HG03039 (cell line): Measurements from ENCODE around the gene XPO1.
"Not testable (repeated sequence)": the region's sequence is repeated elsewhere in the genome, so short reads cannot be mapped to it uniquely, and the experiment has no call there.

Source experiments
- ATAC-seq: cut with Tn5 transposase; IDR thresholded peaks from one replicate; pipeline ENCODE4 v1.9.1; 2021; ENCODE audit warnings: mild to moderate bottlenecking, moderate library complexity; ENCODE audit not compliant: unreplicated experiment

Gene XPO1, protein sequence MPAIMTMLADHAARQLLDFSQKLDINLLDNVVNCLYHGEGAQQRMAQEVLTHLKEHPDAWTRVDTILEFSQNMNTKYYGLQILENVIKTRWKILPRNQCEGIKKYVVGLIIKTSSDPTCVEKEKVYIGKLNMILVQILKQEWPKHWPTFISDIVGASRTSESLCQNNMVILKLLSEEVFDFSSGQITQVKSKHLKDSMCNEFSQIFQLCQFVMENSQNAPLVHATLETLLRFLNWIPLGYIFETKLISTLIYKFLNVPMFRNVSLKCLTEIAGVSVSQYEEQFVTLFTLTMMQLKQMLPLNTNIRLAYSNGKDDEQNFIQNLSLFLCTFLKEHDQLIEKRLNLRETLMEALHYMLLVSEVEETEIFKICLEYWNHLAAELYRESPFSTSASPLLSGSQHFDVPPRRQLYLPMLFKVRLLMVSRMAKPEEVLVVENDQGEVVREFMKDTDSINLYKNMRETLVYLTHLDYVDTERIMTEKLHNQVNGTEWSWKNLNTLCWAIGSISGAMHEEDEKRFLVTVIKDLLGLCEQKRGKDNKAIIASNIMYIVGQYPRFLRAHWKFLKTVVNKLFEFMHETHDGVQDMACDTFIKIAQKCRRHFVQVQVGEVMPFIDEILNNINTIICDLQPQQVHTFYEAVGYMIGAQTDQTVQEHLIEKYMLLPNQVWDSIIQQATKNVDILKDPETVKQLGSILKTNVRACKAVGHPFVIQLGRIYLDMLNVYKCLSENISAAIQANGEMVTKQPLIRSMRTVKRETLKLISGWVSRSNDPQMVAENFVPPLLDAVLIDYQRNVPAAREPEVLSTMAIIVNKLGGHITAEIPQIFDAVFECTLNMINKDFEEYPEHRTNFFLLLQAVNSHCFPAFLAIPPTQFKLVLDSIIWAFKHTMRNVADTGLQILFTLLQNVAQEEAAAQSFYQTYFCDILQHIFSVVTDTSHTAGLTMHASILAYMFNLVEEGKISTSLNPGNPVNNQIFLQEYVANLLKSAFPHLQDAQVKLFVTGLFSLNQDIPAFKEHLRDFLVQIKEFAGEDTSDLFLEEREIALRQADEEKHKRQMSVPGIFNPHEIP (N-terminal part only)

GRCh38 chr2:61538200-61538919, at the start of gene XPO1:
TSS of gene XPO1 (minus strand) at chr2:61538356. CDS start at chr2:61533897, 4,459 bp downstream.
- peak; percentile 78 for ATAC-seq

DNA sequence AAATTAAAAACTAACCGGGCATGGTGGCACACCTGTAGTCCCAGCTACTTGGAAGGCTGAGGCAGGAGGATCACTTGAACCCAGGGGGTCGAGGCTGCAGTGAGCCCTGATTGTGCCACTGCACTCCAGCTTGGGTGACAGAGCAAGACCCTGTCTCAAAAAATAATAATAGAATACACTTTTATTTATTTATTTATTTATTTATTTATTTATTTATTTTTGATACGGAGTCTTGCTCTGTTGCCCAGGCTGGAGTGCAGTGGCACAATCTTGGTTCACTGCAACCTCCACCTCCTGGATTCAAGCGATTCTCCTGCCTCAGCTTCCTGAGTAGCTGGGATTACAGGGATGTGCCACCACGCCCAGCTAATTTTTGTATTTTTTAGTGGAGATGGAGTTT, 48.8 kb upstream of the XPO1 start:
- ATAC-seq, result not testable (repeated sequence)

- ATAC-seq, result no peak
Measured at GRCh38 chr2:61585383-61585782, 47.2 kb upstream of the XPO1 start.

DNA sequence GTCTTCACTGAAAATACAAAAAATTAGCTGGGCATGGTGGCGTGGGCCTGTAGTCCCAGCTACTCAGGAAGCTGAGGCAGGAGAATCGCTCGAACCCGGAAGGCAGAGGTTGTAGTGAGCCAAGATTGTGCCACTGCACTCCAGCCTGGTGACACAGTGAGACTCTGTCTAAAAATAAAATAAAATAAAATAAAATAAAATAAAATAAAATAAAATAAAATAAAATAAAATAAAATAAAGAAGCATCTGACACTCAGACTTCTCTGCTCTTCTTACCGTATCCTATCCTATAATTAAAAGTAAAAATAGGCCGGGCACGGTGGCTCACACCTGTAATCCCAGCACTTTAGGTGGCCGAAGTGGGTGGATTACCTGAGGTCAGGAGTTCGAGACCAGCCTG, 46.2 kb upstream of the XPO1 start:
- not testable (repeated sequence) for ATAC-seq

DNA sequence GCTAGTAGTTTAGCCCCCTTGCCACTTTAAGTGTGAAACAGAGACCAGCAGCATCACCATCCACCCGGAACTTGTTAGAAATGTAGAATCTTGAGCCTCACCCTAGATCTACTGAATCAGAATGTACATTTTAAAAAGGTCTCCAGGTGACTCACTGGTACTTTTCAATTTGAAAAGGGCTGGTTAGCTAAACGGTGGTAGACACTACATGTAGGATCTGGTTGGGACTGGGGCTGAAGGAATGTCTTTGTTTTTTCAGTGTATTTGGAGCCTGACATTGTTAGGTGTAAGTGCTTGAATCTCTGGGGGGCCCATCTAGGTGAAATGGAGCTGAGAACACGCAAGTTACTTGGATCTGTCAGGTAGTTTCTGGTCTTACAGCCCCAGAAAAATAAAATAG, 44.0 kb upstream of the XPO1 start:
- ATAC-seq, result no peak

- ATAC-seq, result no peak
Measured at GRCh38 chr2:61581716-61582115, 43.6 kb upstream of the XPO1 start.

GRCh38 chr2:61575447-61575859, 37.3 kb upstream of the XPO1 start:
- ATAC-seq, result no peak

GRCh38 chr2:61566566-61566965, 28.4 kb upstream of the XPO1 start:
- no peak for ATAC-seq

- no peak for ATAC-seq
Measured at GRCh38 chr2:61562615-61563014, 24.5 kb upstream of the XPO1 start.

DNA sequence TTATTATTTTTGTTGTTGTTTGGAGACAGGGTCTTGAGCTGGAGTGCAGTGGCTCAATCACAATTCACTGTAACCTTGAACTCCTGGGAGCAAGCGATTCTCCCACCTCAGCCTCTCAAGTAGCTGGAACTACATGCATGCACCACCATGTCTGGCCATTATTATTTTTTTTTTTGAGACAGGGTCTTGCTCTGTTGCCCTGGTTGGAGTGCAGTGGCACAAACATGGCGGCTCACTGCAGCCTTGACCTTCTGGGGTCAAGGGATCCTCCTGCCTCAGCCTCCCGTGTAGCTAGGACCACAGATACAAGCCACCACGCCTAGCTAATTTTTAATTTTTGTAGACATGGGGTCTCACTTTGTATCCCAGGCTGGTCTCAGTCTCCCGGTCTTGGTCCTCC, 20.0 kb upstream of the XPO1 start:
- no peak for ATAC-seq

- ATAC-seq, result no peak
Measured at GRCh38 chr2:61557381-61557780, 19.2 kb upstream of the XPO1 start.

- no peak for ATAC-seq
Measured at GRCh38 chr2:61554604-61555003, 16.4 kb upstream of the XPO1 start.

GRCh38 chr2:61550375-61551209, 12.4 kb upstream of the XPO1 start:
- no peak for ATAC-seq

- no peak for ATAC-seq
Measured at GRCh38 chr2:61549546-61549945, 11.4 kb upstream of the XPO1 start.

DNA sequence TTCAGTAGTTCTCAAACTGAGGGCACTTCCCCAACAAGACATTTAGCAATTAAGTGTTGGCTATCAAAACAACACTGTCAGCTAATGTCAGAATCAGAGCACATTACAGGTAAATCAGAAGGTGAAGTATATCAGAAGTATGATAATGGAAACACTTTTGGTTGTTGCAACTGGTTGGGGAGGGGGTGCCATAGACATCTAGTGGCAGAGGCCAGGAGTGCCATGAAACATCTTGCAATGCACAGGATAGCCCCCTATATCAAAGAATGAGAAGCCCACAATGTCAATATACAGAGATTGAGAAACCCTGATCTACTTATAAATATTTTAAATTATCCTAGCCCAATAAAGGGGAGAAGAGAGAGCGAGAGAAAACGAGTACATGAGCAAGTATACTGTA, 4.9 kb upstream of the XPO1 start:
- no peak for ATAC-seq

DNA sequence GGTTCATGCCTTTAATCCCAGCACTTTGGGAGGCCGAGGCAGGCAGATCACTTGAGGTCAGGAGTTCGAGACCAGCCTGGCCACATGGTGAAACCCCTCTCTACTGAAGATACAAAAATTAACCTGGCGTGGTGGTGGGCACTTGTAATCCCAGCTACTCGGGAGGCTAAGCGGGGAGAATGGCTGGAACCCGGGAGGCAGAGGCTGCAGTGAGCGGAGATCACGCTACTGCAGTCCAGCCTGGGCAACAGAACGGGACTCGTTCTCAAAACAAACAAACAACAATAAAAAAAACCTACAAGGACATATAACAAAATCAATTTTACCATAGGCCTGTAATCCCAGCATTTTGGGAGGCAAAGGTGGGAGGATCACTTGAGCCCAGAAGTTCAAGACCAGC, 2.0 kb upstream of the XPO1 start:
- ATAC-seq, result not testable (repeated sequence)

DNA sequence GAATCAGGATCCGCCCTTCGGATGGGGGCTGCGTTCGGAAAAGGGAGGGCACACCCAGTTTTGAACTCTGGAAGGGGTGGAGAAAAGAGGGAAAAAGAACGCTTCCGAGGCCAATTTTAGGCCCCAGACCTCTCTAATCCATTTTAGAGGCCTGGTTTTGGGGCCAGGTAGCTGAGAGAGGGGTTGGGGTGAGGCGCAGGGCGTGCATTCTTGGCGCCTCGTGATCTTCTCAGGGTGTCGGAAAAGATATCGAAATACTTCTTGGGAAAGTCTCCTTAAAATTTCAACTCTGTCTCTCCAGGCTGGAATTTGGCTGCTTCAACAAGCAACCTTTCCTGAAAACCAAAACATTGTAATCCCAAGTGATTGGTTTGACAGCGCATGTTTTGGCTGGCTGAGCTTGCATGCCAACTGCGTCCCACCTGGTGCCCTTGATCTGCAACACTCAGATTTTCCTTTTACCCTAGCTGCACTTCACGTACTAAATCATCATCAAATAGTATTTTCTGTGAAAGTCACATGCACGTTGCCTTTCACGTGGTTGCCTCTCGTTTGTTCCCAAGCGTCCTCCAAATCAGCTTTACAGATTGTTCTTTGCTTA, 864 bp upstream of the XPO1 start:
- no peak for ATAC-seq

- no peak for ATAC-seq
Measured at GRCh38 chr2:61537950-61538199, 281 bp downstream of the XPO1 start.

DNA sequence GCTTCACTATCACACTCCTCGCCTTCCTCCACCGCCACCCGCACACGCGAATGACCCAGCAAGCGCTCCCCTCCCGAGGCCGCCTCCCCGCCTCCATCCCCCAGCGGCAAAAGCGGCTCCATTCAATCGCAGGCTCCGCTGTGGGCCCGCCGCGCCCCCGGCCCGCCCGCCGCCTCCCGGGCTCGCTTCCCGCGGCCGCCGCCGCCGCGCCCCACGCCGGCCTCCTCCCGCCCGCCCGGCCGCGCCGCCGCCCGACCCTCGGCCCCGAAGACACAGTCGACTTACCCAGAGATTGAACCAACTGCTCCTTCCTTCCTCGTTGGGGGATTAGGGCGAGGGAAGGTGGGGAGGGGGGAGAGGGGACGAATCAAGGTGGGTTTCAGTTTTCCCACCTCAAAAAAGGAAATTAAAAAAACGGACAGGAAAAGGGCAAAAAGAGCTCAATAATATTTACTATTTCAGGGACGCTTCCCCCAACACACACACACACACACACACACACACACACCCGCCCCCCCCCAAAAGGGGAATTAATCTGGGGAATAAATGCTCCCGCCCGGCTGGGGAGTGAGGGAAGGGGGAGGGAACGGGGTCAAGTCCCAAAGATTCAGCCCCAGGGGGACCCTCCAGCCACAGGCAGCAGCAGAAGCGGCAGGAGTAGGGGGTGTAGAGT, 743 bp downstream of the XPO1 start:
- no peak for ATAC-seq
